ENCODE results near the gene PTPRU.
"Not testable (repeated sequence)": the region's sequence is repeated elsewhere in the genome, so short reads cannot be mapped to it uniquely, and the experiment has no call there.

- TF ChIP-seq CTCF, POLR2A (IDR thresholded peaks at IDR 0.05): not testable (repeated sequence)
Measured at GRCh38 chr1:29301732-29302131, 65.4 kb downstream of the PTPRU start.

Data from suprapubic skin (tissue), 3 donors.